Measurements from ENCODE around the gene MKX. TPM values are rescaled to one million over a fixed set of nuclear protein-coding genes. Genes with fewer than 3 reads are reported as not detected.

Gene MKX
- total RNA-seq, 2 experiments from 2014 or later: not detected

DNA sequence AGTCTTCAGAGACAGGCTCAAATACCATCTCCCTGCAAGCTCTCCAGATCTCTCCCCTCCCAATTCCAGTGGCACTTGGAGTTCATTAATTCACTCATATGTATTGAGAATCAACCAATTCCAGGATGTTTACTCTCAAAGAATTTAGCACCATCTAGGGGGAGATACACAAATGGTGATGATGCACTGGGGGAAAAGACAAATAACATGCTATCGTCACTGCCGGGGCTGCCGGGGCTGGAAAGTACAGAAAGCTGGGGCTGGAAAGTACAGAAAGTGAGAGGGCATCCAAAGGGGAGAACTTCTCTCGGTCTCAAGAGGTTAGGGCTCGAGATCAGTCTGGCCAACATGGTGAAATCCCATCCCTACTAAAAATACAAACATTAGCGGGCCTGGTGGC, 118.7 kb downstream of the MKX start:
- H3K36me3 ChIP-seq (ENCODE audit: insufficient read depth, low read length): no peaks in the 10 kb centered on the region
- no peaks in the 10 kb centered on the region for H3K9me2 ChIP-seq (ENCODE audit: insufficient read depth, low read length)
- no peak for DNase-seq (ENCODE audit: low spot score)
- H4K20me1 ChIP-seq (ENCODE audit: insufficient read depth, low read length): no peaks in the 10 kb centered on the region
- H3K79me2 ChIP-seq (ENCODE audit: insufficient read depth, low read depth, low read length): no peaks in the 10 kb centered on the region
- TF ChIP-seq, protein P1, sequence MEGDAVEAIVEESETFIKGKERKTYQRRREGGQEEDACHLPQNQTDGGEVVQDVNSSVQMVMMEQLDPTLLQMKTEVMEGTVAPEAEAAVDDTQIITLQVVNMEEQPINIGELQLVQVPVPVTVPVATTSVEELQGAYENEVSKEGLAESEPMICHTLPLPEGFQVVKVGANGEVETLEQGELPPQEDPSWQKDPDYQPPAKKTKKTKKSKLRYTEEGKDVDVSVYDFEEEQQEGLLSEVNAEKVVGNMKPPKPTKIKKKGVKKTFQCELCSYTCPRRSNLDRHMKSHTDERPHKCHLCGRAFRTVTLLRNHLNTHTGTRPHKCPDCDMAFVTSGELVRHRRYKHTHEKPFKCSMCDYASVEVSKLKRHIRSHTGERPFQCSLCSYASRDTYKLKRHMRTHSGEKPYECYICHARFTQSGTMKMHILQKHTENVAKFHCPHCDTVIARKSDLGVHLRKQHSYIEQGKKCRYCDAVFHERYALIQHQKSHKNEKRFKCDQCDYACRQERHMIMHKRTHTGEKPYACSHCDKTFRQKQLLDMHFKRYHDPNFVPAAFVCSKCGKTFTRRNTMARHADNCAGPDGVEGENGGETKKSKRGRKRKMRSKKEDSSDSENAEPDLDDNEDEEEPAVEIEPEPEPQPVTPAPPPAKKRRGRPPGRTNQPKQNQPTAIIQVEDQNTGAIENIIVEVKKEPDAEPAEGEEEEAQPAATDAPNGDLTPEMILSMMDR (conservative IDR thresholded peaks at IDR 0.05; ENCODE audit: low read length): no peak
- no peak for TF ChIP-seq EZH2phosphoT487 (IDR thresholded peaks at IDR 0.05; ENCODE audit: borderline replicate concordance, low read depth, low read length)
- no peak overlapping the region for H2AFZ ChIP-seq (ENCODE audit: low read length)
- ChIA-PET POLR2A (no interaction called here), CTCF (ENCODE audit: unreplicated experiment) (no interaction called here)
- H3K9me3 ChIP-seq (ENCODE audit: low read length): no peaks in the 10 kb centered on the region
- no peaks in the 10 kb centered on the region for H3K4me1 ChIP-seq (ENCODE audit: insufficient read depth, low read length, poor library complexity, severe bottlenecking)
- no peak overlapping the region for H3K27ac ChIP-seq (ENCODE audit: low read depth, low read length, poor library complexity, severe bottlenecking)
- no peak overlapping the region for H3K4me3 ChIP-seq (ENCODE audit: low read depth, low read length, poor library complexity, severe bottlenecking)
- intact Hi-C loops (cut with micrococcal nuclease; ENCODE audit: unreplicated experiment): no loop called here
- no TSS peak for BruUV-seq (replicated peaks)
- no peak overlapping the region for H3K4me2 ChIP-seq (ENCODE audit: low read length)

DNA sequence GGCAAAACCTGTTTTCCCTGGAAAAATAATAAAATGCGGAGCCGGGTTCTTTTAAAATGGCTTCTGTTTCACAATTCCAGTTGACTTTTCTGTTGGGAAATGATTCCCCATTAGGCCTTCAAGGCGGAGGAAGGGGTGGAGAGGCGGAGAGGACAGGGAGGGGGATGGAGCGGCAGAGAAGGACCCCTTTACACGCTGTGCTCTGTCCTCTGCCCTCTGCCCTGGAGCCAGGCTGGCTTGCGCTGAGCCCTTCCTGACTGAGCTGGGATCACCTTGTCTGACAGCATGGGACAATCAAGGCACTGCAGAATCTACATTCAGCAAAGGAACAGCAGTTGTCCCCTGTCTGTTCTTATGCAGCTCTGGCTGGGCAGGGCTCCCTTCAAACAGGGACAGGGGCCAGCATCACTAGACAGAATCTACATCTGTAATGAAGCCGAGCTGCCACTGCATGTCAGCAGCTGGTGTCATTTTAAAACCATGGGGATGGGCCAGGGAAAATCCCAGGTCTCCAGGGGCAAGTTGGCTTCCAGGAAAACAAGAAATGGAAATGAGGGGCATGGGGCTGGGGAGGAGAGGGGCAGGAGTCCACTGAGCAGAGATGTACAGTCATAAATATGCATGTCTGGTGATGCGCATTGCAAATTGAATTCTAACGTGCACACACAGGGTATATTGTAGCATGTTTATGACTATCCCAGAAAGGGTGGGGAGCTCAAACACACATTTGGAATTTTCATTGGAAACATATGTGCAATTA, 120.0 kb downstream of the MKX start:
- Histone ChIP-seq H3K4me3 (ENCODE audit: low read depth, low read length, poor library complexity, severe bottlenecking) (no peak overlapping the region), H4K20me1 (ENCODE audit: insufficient read depth, low read length) (no peaks in the 10 kb centered on the region), H3K9me3 (ENCODE audit: low read length) (no peaks in the 10 kb centered on the region), H2AFZ (ENCODE audit: low read length) (no peak overlapping the region), H3K79me2 (ENCODE audit: insufficient read depth, low read depth, low read length) (no peaks in the 10 kb centered on the region), H3K27ac (ENCODE audit: low read depth, low read length, poor library complexity, severe bottlenecking) (no peak overlapping the region), H3K36me3 (ENCODE audit: insufficient read depth, low read length) (no peaks in the 10 kb centered on the region), H3K9me2 (ENCODE audit: insufficient read depth, low read length) (no peaks in the 10 kb centered on the region), H3K4me2 (ENCODE audit: low read length) (no peak overlapping the region), H3K4me1 (ENCODE audit: insufficient read depth, low read length, poor library complexity, severe bottlenecking) (no peaks in the 10 kb centered on the region)
- TF ChIP-seq EZH2phosphoT487 (IDR thresholded peaks at IDR 0.05; ENCODE audit: borderline replicate concordance, low read depth, low read length): no peak
- TF ChIP-seq, protein P1 (conservative IDR thresholded peaks at IDR 0.05; ENCODE audit: low read length): no peak
- POLR2A ChIA-PET: interaction anchor here (0.7 kb wide), 1 partner anchor 111 kb away, joined by 3 read pairs; no protein-coding TSS in a partner anchor
- no peak for DNase-seq (ENCODE audit: low spot score)
- intact Hi-C loops (cut with micrococcal nuclease; ENCODE audit: unreplicated experiment): no loop called here
- BruUV-seq (replicated peaks): no TSS peak
- CTCF ChIA-PET (ENCODE audit: unreplicated experiment): no interaction called here

DNA sequence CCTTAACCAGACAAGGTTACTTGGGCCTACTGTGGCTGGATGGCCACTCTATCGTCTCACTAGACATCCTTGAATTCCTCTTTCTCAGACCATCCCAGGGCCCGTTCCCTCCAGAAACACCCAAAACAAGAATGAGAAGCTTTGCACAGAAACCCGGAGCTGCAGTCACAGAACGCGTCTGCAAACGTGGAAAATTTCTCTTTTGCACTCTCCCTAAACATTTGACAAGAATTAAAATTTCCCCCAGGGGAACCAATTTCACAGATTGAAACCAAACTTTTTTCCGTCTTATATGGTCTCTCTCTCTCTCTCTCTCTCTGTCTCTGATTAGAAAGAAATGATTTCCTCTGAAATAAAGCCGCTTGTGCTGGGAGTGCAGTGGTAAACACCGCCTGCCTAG, 120.7 kb downstream of the MKX start:
- Histone ChIP-seq H3K4me1 (ENCODE audit: insufficient read depth, low read length, poor library complexity, severe bottlenecking) (no peaks in the 10 kb centered on the region), H4K20me1 (ENCODE audit: insufficient read depth, low read length) (no peaks in the 10 kb centered on the region), H3K4me2 (ENCODE audit: low read length) (no peak overlapping the region), H2AFZ (ENCODE audit: low read length) (no peak overlapping the region), H3K79me2 (ENCODE audit: insufficient read depth, low read depth, low read length) (no peaks in the 10 kb centered on the region), H3K36me3 (ENCODE audit: insufficient read depth, low read length) (no peaks in the 10 kb centered on the region), H3K27ac (ENCODE audit: low read depth, low read length, poor library complexity, severe bottlenecking) (no peak overlapping the region), H3K9me2 (ENCODE audit: insufficient read depth, low read length) (no peaks in the 10 kb centered on the region), H3K9me3 (ENCODE audit: low read length) (no peaks in the 10 kb centered on the region), H3K4me3 (ENCODE audit: low read depth, low read length, poor library complexity, severe bottlenecking) (no peak overlapping the region)
- CTCF ChIA-PET (ENCODE audit: unreplicated experiment): no interaction called here
- BruUV-seq (replicated peaks): no TSS peak
- no peak for DNase-seq (ENCODE audit: low spot score)
- intact Hi-C loops (cut with micrococcal nuclease; ENCODE audit: unreplicated experiment): no loop called here
- TF ChIP-seq, protein P1 (conservative IDR thresholded peaks at IDR 0.05; ENCODE audit: low read length): no peak
- TF ChIP-seq EZH2phosphoT487 (IDR thresholded peaks at IDR 0.05; ENCODE audit: borderline replicate concordance, low read depth, low read length): no peak
- POLR2A ChIA-PET: no interaction called here
